GM21717 (cell line): Measurements from ENCODE around the gene PRRT2.
"Not testable (repeated sequence)": the region's sequence is repeated elsewhere in the genome, so short reads cannot be mapped to it uniquely, and the experiment has no call there.

Source experiments
- ATAC-seq: cut with Tn5 transposase; IDR thresholded peaks from one replicate; pipeline ENCODE4 v1.9.1; 2021; ENCODE audit warnings: mild to moderate bottlenecking, moderate library complexity; ENCODE audit not compliant: unreplicated experiment

The PRRT2 gene

DNA sequence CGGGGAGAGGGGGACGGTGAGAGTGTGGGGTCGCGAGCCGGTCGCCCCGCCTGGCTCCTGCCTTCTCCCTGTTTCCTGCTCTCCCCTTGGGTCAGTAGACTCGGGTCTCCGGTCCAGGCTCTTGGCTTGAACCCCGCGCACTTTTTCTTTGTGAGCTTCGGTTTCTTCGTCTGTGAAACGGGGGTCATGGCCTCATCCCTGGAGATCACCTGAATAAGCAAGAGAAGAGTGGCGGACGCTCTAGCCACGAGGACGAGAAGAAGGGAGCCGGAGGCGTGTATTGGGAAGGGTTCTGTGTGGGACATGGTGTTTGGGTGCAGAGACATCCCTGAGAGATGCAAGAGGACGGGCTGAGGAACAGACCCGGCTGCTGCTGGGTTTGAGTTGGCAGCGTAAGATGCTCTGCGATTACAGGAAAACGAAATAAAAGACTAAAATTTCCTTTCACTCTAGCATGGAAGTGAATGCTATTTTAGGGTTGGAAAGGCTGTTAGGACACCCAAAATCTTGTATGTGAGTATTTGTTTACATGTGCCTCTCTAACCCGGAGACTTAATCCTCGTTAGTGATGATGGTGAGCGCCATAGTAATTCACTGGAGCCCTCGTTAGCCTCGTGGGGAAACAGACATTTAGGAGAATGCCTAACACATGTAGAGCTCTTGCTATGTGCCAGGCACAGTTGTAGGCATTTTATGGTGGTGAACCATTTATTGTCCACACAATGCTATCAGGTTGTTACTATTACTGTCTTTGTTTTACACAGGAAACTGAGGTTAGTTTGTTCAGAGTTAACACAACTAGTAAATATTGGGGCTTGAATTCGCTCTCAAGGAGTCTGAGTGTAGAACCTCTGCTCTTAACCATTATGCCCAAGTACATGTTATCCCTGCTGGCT is 20.8 kb upstream of the PRRT2 start:
- peak; percentile 29 for ATAC-seq

DNA sequence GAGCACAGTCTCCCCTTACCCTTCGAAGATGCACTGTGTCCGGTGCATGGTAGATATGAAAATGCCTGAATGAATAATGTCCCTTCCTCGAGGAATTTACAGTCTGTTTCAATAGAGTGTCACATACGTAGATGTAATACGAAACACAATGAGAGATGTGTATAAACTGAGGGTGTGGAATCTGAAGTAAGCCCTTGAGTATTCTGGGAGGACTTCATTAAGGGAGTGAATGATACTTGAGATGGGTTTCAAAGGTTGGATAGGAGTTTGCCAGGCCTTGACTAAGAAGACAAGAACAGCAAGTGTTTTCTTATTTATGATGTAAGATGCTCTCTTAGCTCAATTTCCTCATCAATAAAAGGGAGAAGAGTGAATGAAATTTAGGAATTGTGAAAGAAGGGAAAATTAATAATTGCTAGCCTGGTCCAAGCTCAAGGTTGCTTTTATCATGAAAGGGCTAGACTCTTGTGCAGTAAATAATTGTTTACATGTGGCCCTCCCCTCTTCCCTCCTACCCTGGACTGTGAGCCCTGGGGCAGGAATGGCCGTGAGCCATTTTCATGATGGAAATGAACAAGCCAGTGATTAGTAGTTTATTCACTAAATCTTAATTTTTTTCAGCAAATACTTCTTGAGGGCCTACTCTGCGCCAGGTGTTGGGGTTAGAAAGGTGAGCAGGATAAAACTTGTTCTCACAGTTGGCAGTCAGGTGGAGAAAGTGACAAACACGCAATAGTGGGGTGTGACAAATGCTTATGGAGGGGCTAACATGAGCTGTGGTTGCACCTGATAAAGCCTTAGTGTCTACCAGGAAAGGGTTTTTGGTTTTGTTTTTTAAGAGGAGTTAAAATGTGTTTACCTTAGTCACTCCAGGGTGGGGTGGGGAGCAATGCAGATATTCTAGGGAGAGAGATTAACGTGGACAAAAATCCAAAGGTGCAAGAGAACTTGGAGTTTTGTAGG is 19.9 kb upstream of the PRRT2 start:
- no peak for ATAC-seq

DNA sequence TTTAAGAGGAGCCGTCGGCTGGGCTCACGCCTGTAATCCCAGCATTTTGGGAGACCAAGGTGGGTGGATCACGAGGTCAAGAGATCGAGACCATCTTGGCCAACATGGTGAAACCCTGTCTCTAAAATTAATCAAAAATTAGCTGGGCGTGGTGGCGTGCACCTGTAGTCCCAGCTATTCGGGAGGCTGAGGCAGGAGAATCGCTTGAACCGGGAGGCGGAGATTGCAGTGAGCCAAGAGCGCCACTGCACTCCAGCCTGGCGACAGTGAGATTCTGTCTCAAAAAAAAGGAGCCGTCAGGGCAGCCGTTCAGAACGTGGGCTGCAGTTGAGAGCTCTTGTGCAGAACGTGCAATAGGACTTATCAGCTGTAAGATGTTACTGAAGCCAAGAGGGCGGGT is 18.8 kb upstream of the PRRT2 start:
- ATAC-seq: not testable (repeated sequence)

DNA sequence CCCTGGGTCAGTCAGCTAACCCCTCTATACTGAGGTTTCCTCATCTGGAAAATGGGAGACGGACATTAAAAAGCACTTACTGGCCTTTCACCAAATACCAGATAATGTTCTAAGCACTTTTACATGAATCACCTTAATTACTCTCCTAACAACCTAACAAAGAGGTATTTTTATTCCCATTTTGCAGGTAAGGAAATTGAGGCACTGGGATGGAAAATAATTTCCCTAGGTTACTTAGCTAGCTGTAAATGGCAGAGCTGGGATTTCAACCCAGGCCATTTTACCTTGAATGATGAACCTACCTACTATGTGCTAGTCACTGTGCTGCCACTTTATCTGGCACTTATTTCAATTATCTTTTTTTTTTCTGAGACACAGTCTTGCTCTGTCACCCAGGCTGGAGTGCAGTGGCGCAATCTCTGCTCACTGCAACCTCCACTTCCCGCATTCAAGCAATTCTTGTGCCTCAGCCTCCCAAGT is 17.7 kb upstream of the PRRT2 start:
- no peak for ATAC-seq

DNA sequence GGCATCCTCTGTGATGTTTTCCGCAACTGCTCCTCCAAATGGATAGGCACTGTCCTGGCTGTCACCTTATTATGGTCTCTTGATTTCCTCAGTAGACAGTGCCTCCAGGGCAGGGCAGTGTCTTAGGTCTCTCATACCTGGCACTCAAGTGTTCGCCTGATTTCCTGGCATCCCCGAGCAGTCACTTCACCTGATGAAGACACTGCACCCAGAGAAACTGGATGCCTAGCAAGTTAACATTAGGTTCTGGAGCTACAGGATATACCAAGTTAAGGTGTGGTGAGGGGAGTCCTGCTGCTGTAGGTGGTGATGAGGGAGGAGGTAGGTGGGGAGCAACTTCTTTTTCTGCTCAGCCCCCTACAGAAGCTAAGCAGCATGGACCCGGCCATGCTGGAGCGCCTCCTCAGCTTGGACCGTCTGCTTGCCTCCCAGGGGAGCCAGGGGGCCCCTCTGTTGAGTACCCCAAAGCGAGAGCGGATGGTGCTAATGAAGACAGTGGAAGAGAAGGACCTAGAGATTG is 9.5 kb upstream of the PRRT2 start:
- no peak for ATAC-seq

DNA sequence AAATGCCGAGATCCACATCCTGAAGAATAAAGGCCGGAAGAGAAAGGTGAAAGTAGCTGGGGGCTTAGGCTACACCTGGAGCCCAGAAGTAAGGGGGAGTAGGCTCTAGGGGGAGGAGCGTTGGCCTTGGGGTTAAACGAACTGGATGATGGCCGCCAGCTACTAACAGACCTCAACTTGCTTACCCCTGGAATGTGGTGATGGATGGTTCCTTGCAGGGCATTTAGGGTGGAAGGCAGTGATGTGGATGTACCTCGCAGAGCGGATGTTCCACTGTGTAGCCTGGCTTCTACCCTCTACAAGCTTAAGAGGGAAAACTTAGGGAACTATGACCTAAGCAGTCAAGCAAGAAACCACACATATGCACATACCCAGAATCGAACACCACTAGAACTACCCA is 8.0 kb upstream of the PRRT2 start:
- ATAC-seq: no peak

DNA sequence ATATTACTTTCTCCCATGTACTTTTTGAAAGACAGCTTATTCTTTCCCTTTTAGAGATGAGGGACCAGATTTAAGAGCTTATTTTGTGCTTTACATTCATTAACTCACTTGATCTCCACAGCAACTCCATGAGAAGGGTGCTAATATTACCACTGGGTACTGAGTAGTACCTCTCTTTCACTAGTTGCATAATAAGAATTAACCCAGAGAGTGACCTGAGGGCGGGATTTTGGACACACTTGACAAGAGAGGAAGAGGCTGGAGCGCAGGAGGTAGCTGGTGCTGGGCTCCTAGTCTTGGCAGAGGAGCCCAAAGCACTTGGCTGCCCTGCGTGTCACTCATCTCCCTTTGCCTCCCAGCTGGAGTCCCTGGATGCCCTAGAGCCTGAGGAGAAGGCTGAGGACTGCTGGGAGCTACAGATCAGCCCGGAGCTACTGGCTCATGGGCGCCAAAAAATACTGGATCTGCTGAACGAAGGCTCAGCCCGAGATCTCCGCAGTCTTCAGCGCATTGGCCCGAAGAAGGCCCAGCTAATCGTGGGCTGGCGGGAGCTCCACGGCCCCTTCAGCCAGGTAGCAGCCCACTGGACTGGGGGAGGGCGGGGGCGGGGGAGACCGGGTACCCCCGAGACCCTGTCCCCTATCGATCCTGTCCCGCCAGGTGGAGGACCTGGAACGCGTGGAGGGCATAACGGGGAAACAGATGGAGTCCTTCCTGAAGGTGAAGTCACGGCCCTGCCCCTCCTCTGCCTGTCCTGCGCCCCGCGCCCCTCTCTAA is 7.3 kb upstream of the PRRT2 start:
- ATAC-seq: peak; percentile 0

DNA sequence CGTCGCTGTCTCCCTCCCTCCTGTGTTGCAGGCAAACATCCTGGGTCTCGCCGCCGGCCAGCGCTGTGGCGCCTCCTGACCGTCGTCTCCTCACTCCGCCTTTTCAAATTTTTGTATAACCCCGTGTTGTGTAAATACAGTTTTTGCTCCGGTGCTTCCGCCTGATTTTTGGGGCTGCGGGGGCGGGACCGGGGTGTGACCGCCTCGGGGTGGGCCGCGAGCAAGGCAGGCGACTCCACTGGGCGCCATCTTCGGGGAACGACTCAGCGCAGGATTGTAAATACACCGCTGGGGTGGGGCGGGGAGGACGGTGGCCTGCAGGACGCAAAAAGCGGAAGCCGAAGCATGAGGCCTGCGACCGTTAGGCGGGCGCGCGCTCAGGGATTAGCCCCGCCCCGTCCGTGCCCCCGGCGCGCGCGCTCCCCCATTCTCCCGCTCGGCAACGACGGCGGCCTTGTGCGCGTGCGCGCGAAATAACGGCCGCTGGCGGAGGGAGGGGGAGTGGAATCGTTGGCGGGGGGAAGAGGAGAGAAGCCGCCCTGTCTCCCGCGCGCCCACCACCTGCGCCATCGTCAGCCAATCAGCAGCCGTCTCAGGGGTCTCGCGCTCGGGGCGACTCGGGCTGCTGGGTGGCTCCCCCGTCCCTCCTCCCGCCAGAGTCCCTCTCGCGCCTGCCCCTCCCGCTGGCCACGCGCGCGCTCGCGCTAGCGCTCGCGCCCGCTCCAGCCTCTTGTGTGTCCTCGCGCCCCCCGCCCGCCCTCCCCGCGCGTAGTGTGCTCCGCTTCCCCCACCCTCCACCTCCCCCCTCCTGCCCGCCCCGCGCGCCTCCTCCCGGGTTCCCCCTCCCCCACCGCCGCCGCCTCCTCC is 6.5 kb upstream of the PRRT2 start:
- ATAC-seq: peak; percentile 39

DNA sequence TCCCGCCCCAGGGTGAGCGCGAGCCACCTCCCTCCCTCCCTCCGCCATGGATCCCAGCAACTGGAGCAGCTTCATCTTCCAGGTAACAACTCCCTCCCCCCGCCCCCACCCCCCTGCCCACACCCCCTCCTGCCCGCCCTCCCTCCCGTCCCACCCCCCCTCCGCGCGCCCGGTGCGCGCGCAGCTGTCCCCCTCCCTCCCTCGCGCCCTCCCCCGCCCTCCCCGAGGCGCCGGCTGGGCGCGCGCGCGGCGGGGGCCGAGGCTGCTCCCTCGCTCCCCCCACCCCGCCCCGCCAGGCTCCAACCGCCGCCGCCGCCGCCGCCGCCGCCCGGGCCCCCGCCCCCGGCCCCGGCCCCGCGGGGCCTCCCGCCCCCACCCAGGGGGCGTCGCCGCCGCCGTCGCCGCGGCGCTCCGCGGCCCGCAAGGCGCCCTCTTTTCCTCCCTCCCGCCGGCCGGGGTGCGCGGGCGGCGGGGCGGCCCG is 5.9 kb upstream of the PRRT2 start, which contains the start of gene MAZ:
Gene MAZ, plus strand, starts transcription at position 431 of the 481 bp plus-strand sequence. CDS start 173 bp downstream, outside the sequence.
- ATAC-seq: no peak

DNA sequence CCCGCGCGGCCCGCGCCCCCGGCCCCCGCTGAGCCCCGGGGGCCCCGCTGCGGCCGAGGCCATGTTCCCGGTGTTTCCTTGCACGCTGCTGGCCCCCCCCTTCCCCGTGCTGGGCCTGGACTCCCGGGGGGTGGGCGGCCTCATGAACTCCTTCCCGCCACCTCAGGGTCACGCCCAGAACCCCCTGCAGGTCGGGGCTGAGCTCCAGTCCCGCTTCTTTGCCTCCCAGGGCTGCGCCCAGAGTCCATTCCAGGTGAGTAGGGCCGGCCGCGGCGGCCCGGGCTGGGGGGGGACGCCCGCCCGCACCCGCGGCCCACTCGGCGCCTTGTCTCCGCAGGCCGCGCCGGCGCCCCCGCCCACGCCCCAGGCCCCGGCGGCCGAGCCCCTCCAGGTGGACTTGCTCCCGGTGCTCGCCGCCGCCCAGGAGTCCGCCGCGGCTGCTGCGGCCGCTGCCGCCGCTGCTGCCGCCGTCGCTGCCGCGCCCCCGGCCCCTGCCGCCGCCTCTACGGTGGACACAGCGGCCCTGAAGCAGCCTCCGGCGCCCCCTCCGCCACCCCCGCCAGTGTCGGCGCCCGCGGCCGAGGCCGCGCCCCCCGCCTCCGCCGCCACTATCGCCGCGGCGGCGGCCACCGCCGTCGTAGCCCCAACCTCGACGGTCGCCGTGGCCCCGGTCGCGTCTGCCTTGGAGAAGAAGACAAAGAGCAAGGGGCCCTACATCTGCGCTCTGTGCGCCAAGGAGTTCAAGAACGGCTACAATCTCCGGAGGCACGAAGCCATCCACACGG is 5.2 kb upstream of the PRRT2 start:
- peak; percentile 0 for ATAC-seq

DNA sequence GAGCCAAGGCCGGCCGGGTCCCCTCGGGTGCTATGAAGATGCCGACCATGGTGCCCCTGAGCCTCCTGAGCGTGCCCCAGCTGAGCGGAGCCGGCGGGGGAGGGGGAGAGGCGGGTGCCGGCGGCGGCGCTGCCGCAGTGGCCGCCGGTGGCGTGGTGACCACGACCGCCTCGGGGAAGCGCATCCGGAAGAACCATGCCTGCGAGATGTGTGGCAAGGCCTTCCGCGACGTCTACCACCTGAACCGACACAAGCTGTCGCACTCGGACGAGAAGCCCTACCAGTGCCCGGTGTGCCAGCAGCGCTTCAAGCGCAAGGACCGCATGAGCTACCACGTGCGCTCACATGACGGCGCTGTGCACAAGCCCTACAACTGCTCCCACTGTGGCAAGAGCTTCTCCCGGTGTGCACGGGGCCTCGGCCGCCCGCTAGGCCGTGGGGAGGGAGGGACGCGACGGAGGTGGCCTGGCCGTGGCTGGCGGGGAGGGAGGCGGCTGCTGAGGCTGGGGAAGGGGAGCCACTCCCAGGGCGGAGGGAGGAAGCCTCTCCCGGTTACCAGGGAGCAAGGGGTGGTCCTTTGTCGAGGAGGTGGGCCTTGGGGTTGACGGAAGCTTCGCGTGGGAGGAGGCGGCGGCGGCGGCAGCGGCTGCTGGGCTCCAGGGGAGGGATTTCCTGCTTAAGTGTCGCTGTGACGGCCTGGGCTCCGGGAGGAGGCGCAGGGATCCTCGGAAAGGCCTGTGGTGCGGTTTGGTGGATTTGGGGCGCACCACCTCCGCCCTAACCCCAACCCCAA is 4.4 kb upstream of the PRRT2 start:
- ATAC-seq: peak; percentile 14

DNA sequence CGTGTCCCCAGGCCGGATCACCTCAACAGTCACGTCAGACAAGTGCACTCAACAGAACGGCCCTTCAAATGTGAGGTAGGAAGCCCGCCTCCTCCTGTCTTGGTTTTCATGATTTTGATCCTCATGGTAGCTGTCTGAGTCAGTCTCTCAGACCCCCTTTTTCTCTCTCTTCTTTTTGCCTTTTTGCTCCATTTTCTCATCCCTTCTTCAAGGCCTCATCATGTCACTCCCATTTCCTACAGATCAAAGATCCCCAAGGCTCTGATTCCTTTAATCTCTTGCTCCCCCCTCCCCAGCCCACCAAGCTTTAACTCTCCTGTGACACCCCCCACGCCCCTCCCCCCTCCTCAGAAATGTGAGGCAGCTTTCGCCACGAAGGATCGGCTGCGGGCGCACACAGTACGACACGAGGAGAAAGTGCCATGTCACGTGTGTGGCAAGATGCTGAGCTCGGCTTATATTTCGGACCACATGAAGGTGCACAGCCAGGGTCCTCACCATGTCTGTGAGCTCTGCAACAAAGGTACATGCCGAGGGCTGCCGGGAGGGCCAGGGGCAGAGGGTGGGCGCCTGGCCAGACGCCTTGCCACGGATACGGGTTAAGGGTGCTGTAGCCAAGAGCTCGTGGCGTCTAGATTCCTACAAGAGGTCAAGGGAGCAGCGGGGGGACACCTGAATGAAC is 3.6 kb upstream of the PRRT2 start:
- ATAC-seq: no peak

DNA sequence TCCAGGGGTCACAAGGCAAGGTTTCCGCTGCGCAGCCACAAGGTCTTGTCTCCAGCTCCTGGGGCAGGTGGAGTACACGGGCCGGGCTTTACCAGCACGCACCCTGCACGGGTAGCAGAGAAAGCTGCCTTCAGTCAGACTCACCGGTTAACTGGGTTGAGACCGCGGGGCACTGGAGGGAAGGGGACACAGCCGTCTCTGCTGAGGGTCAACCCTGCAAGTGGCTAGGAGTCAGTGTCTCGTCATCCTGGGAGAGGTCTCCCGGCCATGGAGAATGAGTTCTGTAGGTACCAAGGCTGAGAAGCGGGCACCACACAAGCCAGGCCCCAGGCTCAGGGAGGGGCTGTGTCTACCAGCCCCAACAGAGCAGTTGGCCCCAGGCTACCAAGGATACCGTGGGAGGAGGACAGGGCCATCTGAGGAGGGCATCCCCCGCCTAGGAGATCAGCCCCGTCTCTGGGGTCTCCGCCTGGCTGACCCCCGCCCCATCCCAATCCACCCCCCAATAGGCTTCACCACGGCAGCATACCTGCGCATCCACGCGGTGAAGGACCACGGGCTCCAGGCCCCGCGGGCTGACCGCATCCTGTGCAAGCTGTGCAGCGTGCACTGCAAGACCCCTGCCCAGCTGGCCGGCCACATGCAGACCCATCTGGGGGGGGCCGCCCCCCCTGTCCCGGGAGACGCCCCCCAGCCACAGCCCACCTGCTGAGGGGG is 2.8 kb upstream of the PRRT2 start:
- ATAC-seq: no peak

DNA sequence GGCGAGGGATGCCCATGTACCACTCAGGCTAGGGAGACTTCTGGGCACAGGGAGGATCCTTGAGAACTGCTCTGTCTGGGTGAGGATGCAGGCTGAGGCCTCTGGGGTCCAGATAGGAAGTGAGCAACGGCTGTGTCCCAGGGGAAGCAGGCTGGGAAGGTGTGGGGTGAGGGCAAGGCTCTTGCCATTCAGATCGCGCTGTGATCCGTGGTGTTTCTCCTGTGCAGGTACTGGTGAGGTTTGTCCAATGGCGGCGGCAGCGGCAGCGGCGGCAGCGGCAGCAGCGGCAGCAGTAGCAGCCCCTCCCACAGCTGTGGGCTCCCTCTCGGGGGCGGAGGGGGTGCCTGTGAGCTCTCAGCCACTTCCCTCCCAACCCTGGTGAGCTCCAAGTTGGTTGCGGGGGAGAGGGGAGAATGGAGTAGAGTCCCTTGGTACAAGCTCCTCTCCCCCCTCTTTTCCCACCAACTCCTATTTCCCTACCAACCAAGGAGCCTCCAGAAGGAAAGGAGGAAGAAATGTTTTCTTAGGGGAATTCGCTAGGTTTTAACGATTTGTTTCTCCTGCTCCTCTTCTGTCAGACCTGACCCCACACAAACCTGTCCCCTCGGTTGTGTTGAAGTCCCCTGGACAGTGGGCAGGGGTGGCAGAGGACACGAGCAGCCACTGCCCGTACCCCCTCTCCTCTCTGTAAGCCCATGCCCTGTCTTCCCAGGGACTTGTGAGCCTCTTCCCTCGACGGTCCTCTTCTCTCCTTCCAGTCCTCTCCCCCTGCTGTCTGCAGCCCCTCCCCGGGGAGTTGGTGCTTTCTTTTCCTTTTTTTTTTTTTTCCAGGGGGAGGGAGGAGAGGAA is 1.9 kb upstream of the PRRT2 start:
- no peak for ATAC-seq

DNA sequence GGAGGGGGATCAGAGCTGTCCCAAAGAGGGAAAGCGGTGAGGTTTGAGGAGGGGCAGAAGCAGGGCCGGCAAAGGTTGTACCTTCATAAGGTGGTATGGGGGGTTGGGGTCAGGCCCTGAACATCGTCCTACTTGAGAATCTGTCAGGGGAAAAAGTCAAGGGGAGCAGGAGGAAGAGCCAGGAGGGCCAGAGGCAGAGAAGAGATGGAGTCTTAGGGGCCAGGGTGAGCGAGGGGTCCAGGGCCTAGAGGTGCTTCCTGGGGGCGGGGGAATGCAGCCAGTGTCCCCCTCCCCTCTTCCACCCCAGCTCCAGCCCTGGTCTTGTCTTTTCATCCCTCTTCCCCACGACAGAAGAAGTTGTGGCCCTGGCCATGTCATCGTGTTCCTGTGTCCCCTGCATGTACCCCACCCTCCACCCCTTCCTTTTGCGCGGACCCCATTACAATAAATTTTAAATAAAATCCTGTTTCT is 1.3 kb upstream of the PRRT2 start:
- ATAC-seq: no peak
